HG03139 (cell line): ENCODE results near the gene FLT3LG.

Experiments used
- ATAC-seq: cut with Tn5 transposase; IDR thresholded peaks from one replicate; pipeline ENCODE4 v1.9.1; 2021; ENCODE audit not compliant: unreplicated experiment

Gene FLT3LG

GRCh38 chr19:49507803-49508494 lies 33.9 kb downstream of the FLT3LG start:
- no peak for ATAC-seq

GRCh38 chr19:49512970-49513745 lies 39.1 kb downstream of the FLT3LG start:
- ATAC-seq, result no peak

- ATAC-seq, result no peak
Measured at GRCh38 chr19:49513746-49514118, 39.7 kb downstream of the FLT3LG start.

- no peak for ATAC-seq
Measured at GRCh38 chr19:49514151-49514550, 40.1 kb downstream of the FLT3LG start.

GRCh38 chr19:49515767-49516166 lies 41.8 kb downstream of the FLT3LG start:
- ATAC-seq, result no peak

- ATAC-seq, result no peak
Measured at GRCh38 chr19:49518033-49518432, 44.0 kb downstream of the FLT3LG start.

GRCh38 chr19:49520705-49521319 lies 46.8 kb downstream of the FLT3LG start:
- ATAC-seq, result no peak

- no peak for ATAC-seq
Measured at GRCh38 chr19:49524812-49525455, 50.9 kb downstream of the FLT3LG start.

- no peak for ATAC-seq
Measured at GRCh38 chr19:49528211-49528771, 54.3 kb downstream of the FLT3LG start.

- ATAC-seq, result no peak
Measured at GRCh38 chr19:49530708-49531107, 56.7 kb downstream of the FLT3LG start.

GRCh38 chr19:49533551-49534488 lies 59.8 kb downstream of the FLT3LG start:
- ATAC-seq, result peak; percentile 60

GRCh38 chr19:49534632-49535385 lies 60.8 kb downstream of the FLT3LG start:
- ATAC-seq, result no peak
